Suprapubic skin (tissue), 4 donors: ENCODE measurements around the gene AQP3. TPM values are rescaled to one million over a fixed set of nuclear protein-coding genes. Genes with fewer than 3 reads are reported as not detected.

ENCODE experiments used
- DNase-seq, 2 donors: peaks; one replicate each; pipeline ENCODE4 v3.0.0-alpha.2; 2019; ENCODE audit warnings: low spot score in 2 of 2
- H3K27ac ChIP-seq: fragments of 200-600 bp; sonication (generic); one replicate; pipeline ENCODE4 v1.5.1; 2019
- H3K27me3 ChIP-seq: fragments of 200-600 bp; sonication (generic); one replicate; pipeline ENCODE4 v1.5.1; 2019
- H3K36me3 ChIP-seq: fragments of 200-600 bp; sonication (generic); one replicate; pipeline ENCODE4 v1.5.1; 2019
- H3K4me1 ChIP-seq: fragments of 200-600 bp; sonication (generic); one replicate; pipeline ENCODE4 v1.5.1; 2019
- H3K4me3 ChIP-seq: fragments of 200-600 bp; sonication (generic); one replicate; pipeline ENCODE4 v1.5.1; 2019; ENCODE audit warnings: mild to moderate bottlenecking
- H3K9me3 ChIP-seq: fragments of 200-600 bp; sonication (generic); one replicate; pipeline ENCODE4 v1.5.1; 2019
- CTCF ChIP-seq, 2 donors: fragments of 200-600 bp in 1 of 2; fragments of 450-650 bp in 1 of 2; sonication (generic) in 1 of 2; IDR thresholded peaks; one replicate each; pipeline ENCODE4 v1.5.1; 2016 to 2019; ENCODE audit warnings: antibody characterized with exemption in 2 of 2, mild to moderate bottlenecking in 1 of 2, moderate library complexity in 1 of 2
- EP300 ChIP-seq: sonication (generic); formaldehyde crosslinking; IDR thresholded peaks from one replicate; pipeline ENCODE4 v1.6.1; 2017; ENCODE audit warnings: antibody characterized with exemption
- POLR2A ChIP-seq, 2 donors: fragments of 450-650 bp; IDR thresholded peaks; one replicate each; pipeline ENCODE4 v1.6.1; 2017; ENCODE audit warnings: antibody characterized with exemption in 2 of 2, mild to moderate bottlenecking in 2 of 2, moderate library complexity in 2 of 2
- POLR2AphosphoS5 ChIP-seq, 3 donors: sonication (generic); formaldehyde crosslinking; IDR thresholded peaks; one replicate each; pipeline ENCODE4 v1.6.1; 2017; ENCODE audit warnings: antibody characterized with exemption in 3 of 3
- WGBS: methylation state at CpG from one replicate; pipeline ENCODE4 v1.1.5; 2018; 5-methylcytosine and 5-hydroxymethylcytosine counted together
- total RNA-seq, 4 donors: library from RNA; depleted of rRNA; stranded (reverse); fragments of >200 nt; gene quantifications; one replicate each; pipeline ENCODE4 v1.1.0, GENCODE V29; 2016

The AQP3 gene
- total RNA-seq, 4 donors from 2014 or later, result 1,277 to 1,951 (median 1,548) TPM

- Histone ChIP-seq H3K4me3 (no peak overlapping the region), H3K27me3 (no peaks in the 10 kb centered on the region), H3K4me1 (peaks cover 26% of the 10 kb centered on the region), H3K36me3 (peaks cover 57% of the 10 kb centered on the region), H3K27ac (no peak overlapping the region), H3K9me3 (no peaks in the 10 kb centered on the region)
- no peak for DNase-seq
- WGBS, result 84% methylated on average over 2 of the region's 2 CpGs
- TF ChIP-seq CTCF (IDR thresholded peaks at IDR 0.05) (no peak), EP300 (no peak), POLR2AphosphoS5 (IDR thresholded peaks at IDR 0.05) (no peak), POLR2A (IDR thresholded peaks at IDR 0.05) (no peak)
Measured at GRCh38 chr9:33471361-33471760, 24.0 kb upstream of the AQP3 start.

- no peak for TF ChIP-seq POLR2AphosphoS5 (IDR thresholded peaks at IDR 0.05)
- TF ChIP-seq POLR2A (IDR thresholded peaks at IDR 0.05), result no peak
- no peak for TF ChIP-seq EP300
- no peak for TF ChIP-seq CTCF (IDR thresholded peaks at IDR 0.05)
- H3K4me3 ChIP-seq, result no peak overlapping the region
Measured at GRCh38 chr9:33469891-33470290, 22.5 kb upstream of the AQP3 start.

GRCh38 chr9:33468797-33469621, 21.6 kb upstream of the AQP3 start:
- Histone ChIP-seq H3K9me3 (no peaks in the 10 kb centered on the region), H3K36me3 (peaks cover 81% of the 10 kb centered on the region), H3K4me1 (peaks cover 30% of the 10 kb centered on the region), H3K27ac (no peak overlapping the region), H3K4me3 (no peak overlapping the region), H3K27me3 (no peaks in the 10 kb centered on the region)
- WGBS, result 94% methylated on average over 19 of the region's 21 CpGs
- peak; percentile 40 to 58 for DNase-seq
- TF ChIP-seq POLR2A (IDR thresholded peaks at IDR 0.05) (no peak), EP300 (no peak), CTCF (IDR thresholded peaks at IDR 0.05) (no peak), POLR2AphosphoS5 (IDR thresholded peaks at IDR 0.05) (no peak)

More at GRCh38 chr9:33469891-33470290, 22.5 kb upstream of the AQP3 start:
- no peaks in the 10 kb centered on the region for H3K9me3 ChIP-seq
- peaks cover 72% of the 10 kb centered on the region for H3K36me3 ChIP-seq
- WGBS, result 100% methylated on average over 6 of the region's 6 CpGs
- H3K27ac ChIP-seq, result no peak overlapping the region
- H3K4me1 ChIP-seq, result peaks cover 27% of the 10 kb centered on the region
- DNase-seq, result peak in 1 of 2 donors; percentile 58
- H3K27me3 ChIP-seq, result no peaks in the 10 kb centered on the region

GRCh38 chr9:33468215-33468730, 20.9 kb upstream of the AQP3 start:
- TF ChIP-seq POLR2AphosphoS5 (IDR thresholded peaks at IDR 0.05) (no peak), CTCF (IDR thresholded peaks at IDR 0.05) (no peak), EP300 (no peak), POLR2A (IDR thresholded peaks at IDR 0.05) (no peak)
- no peaks in the 10 kb centered on the region for H3K27me3 ChIP-seq
- peak in 1 of 2 donors; percentile 40 for DNase-seq
- H3K4me1 ChIP-seq, result peaks cover 32% of the 10 kb centered on the region
- H3K36me3 ChIP-seq, result peaks cover 88% of the 10 kb centered on the region
- 86% methylated on average over 2 of the region's 4 CpGs for WGBS
- no peak overlapping the region for H3K27ac ChIP-seq
- H3K9me3 ChIP-seq, result no peaks in the 10 kb centered on the region
- H3K4me3 ChIP-seq, result no peak overlapping the region

GRCh38 chr9:33467526-33467925, 20.1 kb upstream of the AQP3 start:
- Histone ChIP-seq H3K36me3 (peaks cover 96% of the 10 kb centered on the region), H3K9me3 (no peaks in the 10 kb centered on the region), H3K27ac (no peak overlapping the region), H3K4me3 (no peak overlapping the region), H3K4me1 (peaks cover 24% of the 10 kb centered on the region), H3K27me3 (no peaks in the 10 kb centered on the region)
- TF ChIP-seq POLR2A (IDR thresholded peaks at IDR 0.05) (no peak), POLR2AphosphoS5 (IDR thresholded peaks at IDR 0.05) (no peak), CTCF (IDR thresholded peaks at IDR 0.05) (no peak), EP300 (no peak)
- no peak for DNase-seq
- WGBS, result no CpG with 5 or more reads among the region's 7 CpGs
